GM21737 (cell line): ENCODE data around the gene SPINT2.
"Not testable (repeated sequence)": the region's sequence is repeated elsewhere in the genome, so short reads cannot be mapped to it uniquely, and the experiment has no call there.

Experiments
- ATAC-seq: cut with Tn5 transposase; IDR thresholded peaks from one replicate; pipeline ENCODE4 v1.9.1; 2021; ENCODE audit warnings: mild to moderate bottlenecking, moderate library complexity; ENCODE audit not compliant: unreplicated experiment

The SPINT2 gene, protein sequence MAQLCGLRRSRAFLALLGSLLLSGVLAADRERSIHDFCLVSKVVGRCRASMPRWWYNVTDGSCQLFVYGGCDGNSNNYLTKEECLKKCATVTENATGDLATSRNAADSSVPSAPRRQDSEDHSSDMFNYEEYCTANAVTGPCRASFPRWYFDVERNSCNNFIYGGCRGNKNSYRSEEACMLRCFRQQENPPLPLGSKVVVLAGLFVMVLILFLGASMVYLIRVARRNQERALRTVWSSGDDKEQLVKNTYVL

DNA sequence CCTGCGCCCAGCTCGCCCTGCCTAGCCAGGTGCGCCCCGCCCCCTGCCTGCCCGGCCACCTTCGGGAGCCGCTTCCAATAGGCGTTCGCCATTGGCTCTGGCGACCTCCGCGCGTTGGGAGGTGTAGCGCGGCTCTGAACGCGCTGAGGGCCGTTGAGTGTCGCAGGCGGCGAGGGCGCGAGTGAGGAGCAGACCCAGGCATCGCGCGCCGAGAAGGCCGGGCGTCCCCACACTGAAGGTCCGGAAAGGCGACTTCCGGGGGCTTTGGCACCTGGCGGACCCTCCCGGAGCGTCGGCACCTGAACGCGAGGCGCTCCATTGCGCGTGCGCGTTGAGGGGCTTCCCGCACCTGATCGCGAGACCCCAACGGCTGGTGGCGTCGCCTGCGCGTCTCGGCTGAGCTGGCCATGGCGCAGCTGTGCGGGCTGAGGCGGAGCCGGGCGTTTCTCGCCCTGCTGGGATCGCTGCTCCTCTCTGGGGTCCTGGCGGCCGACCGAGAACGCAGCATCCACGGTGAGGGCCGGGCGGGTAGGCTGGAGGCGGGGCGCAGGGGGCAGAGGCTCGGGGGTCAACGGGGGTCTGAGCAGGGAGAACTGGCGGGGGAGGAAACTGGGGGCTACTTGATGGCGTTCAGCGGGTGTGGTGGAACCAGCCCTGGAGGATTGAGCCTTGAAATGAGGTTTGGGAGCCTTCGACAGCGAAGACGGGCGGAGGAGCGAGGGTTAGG, at the start of gene SPINT2:
TSS of gene SPINT2 (plus strand) at position 88 of the 727 bp plus-strand sequence. CDS start at position 408, 320 bp downstream.
- ATAC-seq: no peak

DNA sequence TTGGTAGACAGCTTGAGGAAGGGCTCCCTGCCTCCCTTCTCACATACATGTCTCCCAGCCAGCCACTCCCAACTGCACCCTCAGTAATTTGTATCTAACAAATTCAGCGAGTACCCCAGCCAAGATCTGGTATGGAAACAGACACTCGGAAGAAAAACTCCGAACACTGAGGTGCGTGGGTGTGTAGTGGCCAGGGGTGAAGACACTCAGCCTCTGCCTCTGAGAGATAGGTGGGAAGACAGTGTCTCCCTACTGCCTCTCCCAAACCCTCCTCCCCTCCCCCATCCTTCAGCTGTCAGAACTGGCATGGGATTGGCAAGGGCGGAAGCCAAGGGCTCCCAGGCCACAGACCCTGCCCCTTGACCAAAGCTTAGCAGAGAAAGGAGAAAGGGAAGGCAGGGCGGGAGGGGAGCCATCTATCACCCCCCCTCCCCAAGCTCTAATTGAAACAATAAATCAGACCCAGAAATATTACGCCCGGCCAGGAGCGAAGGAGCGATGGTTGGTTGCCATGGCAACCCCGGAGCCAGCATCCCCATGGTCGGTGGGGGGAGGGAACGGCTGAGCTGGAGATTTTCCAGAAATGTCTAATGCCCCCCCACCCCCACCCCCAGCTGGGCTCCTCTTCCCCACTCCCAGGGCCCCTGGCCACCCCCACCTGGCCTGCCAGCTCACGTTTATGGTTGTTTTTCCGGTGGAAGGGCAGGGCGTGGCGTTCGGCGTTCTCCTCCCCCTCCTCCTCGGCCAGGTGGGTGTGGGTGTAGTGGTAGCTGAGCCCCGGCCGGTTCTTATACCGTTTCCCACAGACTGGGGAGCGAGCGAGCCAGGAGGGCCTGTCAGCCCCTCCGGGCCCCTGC, 47.4 kb upstream of the SPINT2 start:
- ATAC-seq: no peak

DNA sequence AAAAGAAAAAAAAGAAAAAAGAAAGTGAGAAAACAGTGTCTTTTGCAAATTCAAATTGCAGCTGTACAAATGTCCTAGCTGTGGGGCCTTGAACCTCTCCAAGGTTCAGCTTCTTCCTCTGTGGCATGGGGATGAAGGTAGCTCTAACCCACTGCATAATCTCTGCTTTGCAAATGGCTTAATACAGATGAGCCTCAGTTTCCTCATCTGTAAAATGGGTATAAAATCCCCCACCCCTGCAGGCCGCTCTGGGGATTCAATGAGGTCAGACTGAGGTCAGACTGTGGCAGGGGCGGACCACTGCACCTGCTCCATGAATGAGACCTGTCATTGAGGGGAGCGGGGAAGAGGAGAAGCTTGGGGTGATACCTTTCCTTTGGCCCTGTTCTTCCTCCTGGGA, 46.2 kb upstream of the SPINT2 start:
- no peak for ATAC-seq

DNA sequence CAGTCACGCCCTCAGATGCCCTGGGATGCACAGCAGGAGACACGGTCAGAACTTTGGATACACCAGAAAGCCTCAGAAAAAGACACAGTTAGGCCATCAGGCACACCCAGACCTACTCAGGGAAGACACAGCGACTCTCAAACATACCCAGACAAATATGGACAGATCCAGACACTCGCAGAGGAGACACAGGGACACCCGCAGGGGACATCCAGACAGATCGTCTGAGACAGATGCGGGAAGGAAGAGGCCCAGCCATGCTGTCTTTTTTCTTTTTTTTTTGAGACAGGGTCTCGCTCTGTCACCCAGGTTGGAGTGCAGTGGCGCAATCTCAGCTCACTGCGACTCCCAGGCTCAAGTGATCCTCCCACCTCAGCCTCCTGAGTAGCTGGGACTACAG, 45.2 kb upstream of the SPINT2 start:
- no peak for ATAC-seq

DNA sequence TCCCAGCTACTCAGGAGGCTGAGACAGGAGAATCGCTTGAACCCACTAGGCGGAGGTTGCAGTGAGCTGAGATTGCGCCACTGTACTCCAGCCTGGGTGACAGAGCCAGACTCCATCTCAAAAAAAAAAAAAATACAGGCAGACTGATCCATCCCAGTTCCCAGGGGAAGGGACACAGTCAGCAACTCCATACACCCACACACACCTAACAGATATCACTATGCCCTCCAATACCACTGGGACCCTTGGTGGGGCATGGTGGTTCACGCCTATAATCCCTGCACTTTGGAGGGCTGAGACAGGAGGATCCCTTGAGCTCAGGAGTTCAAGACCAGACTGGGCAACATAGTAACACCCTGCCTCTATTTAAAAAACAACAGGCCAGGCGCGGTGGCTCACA, 43.0 kb upstream of the SPINT2 start:
- no peak for ATAC-seq

DNA sequence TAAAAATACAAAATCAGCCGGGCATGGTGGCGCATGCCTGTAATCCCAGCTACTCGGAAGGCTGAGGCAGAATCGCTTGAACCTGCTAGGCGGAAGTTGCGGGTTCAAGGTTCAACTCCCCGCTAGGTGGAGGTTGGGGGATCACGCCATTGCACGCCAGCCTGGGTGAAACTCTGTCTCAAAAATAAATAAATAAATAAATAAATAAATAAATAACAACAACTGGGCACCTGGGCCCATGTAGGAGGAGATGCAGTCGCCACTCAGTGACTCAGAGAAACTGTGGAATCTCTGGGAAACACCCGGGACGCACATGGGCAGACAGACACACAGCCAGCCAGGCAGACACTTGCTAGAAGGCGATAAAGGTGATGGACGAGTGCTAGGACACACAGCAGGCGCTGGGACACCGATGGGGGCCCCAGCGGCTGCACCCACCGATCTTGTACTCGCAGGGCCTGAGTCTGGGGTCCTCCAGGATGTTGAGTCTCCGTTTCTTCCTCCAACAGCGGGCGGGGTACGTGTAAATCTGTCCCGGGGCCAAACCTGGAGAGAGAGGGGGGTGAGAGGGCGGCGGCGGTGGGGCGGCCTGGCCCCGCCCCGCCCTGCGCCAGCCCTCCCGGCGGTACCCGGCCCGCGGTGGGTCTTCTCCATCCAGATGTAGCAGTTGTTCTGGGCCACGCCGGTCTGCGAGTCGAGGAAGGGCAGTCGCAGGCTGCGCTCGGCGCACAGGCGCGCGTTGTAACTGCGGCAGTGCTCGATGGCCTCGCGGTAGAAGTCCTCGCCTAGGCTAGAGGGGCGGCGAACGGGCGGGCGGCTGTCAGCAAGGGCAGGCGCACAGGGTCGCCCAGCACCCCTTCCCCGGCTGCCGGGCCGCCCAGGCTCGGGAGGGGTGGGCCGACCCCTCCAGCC, 42.2 kb upstream of the SPINT2 start:
- ATAC-seq: no peak

DNA sequence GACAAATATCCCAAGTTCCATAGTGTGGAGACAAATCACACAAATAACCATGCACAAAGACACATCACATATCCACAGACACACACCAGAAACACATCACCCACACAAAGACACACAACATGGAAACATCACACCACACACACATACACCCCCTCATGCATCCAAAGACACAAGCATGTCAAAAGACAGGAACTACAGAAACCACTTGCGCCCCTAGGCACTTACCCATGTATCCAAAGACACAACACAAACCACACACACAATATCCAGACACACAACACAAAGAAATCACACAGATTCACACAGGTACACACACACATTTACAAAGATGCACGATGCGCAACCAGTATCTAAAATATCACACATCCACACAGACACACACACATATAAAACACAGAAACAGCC, 41.3 kb upstream of the SPINT2 start:
- ATAC-seq: no peak

DNA sequence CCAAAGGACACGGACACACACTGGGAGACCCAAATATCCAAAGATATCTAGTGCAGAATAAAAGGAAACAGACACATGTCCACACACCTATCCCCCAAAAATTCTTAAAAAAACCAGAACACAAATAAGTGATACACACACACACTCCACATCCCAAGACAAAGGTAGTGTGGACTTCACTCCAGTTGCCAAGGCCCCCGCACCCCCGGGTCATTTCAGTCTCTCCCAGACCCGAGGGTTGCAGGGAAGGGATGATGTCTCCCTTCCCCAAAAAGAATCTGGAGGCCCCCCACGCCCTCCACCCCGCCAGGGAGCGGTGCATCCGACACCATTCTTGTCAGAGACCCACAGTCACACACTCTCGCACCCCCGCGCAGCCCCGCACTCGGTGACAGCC, 40.8 kb upstream of the SPINT2 start:
- no peak for ATAC-seq

DNA sequence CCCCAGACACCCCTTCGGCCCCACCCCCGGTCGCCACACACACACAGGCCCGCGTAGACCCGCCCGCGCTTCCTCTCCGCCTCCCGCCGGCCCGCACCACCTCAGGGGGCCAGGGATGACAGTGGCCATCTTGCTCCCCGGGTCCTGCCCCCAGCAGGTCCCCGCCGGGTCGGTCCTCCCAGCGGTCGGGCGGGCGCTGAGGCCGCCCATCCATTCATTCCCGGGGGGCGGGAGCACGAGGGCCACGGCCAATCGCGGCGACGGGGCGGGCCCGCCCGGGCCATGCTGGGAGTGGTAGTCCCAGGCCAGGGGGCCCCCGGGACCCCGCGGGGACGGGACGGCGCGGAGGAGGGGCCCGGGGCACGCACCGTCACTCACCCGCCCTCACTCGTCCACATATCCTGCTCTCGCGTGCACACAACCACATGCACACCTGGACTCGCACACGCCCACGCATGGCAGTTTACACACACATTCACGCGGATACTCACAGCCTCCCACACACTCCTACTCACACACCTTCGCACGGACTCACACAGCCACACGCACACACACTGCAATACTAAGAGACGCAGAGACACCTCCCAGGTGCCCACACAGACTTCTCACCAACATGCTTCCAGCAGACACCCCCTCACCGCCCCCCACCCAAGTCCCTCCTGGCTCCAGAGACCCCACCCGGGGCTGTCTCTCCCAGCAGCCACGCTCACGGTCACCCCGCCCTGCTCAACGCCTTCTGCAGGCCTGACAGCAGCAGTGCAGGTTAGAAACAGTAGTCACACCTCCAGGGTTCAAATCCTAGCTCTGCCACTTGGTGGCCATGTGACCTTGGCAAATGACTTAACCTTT, 40.1 kb upstream of the SPINT2 start, which contains the start of gene DPF1:
TSS of gene DPF1 (minus strand) at position 209 of the 849 bp plus-strand sequence. CDS start at position 129, 80 bp downstream.
- no peak for ATAC-seq

DNA sequence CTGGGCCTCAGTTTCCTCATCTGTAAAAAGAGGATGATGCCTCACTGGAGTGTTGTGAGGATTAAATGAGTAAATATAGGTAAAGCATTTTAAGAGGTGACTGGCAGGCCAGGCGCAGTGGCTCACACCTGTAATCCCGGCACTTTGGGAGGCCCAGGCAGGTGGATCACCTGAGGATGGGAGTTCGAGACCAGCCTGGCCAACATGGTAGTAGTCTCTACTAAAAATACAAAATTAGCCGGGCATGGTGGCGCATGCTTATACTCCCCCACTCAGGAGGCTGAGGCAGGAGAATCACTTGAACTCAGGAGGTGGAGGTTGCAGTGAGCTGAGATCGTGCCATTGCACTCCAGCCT, 39.5 kb upstream of the SPINT2 start:
- ATAC-seq: not testable (repeated sequence)

DNA sequence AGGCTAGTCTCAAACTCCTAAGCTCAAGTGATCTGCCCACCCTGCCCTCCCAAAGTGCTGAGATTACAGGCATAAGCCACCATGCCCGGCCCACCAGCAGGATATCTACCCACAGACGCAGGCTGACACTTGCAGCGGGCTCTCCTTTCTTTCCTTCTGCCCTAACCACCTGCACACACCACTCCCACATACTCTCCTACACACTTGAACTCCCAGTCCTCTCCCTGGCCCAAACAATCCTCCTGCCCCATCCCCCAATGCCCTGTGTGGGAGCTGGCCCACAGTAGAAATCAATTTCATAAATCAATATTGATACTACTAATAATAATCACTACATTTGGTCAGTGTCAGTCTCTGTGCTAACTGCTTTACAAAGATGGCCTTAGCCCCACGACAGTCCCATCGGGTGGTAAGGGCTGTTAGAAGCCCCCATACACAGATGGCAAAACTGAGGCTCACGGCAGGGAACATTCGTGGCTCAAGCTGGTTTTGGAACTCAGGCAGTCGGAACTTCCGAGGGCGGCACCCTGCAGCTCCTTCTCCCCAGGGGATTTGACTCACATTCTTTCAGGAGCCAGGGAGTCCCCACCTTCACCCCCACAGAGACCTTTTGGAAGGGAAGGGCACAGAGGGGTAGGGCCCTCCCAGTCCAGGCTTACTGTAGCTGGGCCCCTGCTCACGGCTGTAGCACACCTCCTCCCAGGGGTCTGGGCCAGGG, 36.9 kb upstream of the SPINT2 start:
- ATAC-seq: no peak

DNA sequence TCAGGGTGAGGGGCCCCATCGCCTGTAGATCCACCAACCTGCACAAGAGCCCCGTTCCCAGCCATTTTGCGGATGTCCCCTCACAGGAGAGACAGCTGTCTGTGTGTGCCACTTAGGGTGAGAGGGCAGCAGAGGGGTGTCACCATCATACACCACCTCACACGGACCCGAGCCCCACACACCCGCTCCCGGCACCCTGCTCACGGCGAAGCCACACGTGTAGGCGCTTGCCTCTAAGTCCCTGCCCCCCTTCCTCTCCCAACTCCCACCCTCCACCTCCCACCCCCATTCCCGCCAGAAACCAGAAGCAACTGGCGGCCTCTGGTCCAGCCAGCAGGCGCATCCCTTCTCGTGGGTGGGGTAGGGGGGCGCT, 36.4 kb upstream of the SPINT2 start:
- ATAC-seq: no peak

DNA sequence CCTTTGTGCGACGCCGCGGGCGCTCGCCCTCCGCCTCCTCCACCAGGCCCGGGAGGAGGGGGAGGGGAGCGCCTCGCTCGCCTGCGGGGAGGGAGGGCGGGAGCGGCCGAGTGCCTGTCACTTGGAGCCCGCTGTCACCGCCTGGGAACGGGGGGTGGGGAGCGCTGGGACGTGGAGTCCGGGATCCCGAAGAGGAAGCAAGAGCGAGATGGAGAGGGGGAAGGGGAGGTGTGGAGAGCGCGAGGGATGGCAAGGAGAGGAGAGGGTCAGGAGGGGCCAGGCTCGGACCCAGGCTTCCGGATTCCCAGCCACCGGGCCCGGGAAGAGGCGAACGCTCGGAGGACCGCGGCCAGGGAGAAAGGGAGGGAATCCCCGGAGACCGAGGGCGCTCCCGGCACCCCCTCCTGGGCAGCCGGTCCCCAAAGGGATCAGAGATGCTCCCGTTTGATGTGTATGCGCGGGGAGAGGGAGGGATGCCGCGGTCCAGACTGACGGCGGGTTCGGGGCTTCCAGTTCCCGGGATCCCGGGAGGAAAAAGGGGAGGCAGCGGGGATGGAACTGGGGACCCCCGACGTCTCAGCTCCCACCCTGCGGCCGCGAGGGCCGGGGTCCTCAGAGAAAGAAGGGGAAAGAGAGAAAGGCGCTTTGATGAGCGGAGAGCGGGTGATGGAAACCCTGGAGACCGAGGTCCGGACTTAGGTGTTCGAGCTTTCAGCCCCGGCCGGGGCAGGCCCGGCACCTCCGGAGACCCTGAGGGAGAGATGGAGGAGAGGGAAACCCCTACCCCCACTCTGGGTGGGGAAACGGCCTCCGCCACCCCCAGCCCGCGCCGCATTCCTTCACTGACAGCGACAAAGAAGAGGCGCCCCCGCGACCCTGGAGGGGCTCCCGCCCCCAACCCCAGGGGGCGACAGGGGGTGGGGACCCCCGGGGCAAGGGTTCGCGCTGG, 35.6 kb upstream of the SPINT2 start:
- ATAC-seq: no peak

DNA sequence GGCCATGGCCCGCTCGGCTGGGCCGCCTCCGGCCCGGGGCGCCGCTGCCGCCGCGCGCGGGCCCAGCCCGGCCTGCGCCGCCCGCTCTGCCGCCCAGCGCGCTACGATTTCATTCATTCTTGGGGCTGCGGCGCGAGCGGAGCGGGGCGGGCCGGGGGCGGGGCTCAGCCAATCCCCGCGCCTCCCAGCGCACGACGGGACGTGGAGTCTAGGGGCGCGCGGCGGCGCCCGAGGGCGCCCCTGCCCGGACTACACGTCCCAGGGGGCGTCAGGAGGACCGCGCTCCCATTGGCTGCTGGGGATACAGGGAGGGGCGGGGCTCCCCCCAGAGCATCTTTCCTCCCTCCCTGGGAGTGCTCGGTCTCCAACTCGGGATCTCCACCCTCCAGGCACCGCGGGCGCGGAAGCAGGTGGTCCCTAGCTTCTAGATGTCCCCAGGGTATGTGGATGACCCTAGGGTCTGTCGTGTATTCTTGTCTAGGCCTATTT, 34.7 kb upstream of the SPINT2 start:
- ATAC-seq: no peak

DNA sequence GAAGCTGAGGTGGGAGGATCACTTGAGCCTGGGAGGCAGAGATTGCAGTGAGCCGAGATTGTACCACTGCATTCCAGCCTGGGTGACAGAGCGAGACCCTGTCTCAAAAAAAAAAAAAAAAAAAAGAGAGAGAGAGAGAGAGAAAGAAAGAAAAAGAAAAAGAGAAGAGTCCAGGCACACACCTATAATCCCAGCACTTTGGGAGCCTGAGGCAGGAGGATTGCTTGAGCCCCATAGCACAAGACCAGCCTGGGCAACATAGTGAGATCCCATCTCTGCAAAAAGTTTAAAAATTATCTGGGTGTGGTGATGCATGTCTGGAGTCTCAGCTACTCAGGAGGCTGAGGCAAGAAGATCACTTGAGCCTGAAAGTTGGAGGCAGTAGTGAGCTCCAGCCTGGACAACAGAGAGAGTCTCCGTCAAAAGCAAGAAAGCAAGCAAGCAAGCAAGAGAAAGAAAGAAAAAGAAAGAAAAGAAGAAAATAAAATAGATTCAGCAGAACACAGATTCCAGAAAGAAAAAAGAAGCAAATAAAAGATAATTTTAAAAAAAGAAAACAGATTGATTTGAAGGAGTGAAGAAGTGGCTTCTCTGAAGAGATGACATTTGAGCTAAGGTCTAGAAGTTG, 33.8 kb upstream of the SPINT2 start:
- ATAC-seq: not testable (repeated sequence)

DNA sequence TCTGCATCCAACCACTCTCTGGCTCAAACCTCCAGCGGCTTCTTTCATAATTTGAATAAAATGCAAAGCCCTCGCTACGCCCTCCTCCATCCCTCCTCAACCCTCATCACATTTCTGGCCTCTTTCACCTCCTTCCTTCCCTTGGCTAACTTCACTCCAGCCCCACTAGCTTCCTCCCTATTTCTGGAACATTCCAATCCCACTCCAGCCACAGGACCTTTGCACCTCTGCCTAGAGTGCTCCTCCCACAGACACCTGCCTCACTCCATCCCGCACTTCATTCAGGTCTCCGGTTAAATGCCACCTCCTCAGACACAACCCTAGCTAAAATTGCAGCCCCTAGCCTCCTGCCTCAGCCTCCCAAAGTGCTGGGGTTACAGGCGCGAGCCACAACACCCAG, 32.5 kb upstream of the SPINT2 start:
- no peak for ATAC-seq

DNA sequence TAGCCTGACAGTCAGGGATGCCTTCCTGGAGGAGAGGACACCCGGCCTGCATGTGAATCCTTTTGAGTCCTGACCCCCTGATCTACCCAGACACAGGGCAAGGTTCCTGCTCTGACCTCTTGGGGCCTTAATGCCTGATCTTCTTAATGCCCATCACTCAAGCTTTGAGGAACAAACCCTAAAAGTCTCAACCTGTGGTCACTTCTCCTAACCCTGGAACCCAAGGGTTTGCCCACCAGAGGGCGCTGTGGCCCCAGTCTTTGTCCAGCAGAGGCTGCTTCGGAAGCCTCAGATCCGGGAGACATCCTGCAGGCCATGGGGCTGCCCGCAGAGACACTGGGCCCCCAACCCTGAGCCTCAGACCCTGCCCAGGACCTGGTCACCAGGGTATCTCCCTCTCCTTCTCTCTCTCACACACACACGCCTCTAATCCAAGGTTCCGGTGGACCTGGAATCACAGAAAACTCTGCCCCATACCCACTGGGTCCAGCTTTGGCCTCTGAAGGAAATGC, 30.6 kb upstream of the SPINT2 start:
- no peak for ATAC-seq
